Activated CD4-positive, alpha-beta T cell treated with anti-CD3 and anti-CD28 coated beads, Interleukin-2, amount 50 U/mL, for 16 hours (primary cell): ENCODE measurements around the gene KRTAP10-7.
"Not testable (repeated sequence)": the region's sequence is repeated elsewhere in the genome, so short reads cannot be mapped to it uniquely, and the experiment has no call there.

Experiments
- DNase-seq: peaks from one replicate; pipeline ENCODE4 v3.0.0-alpha.2; 2020

KRTAP10-7 gene, protein sequence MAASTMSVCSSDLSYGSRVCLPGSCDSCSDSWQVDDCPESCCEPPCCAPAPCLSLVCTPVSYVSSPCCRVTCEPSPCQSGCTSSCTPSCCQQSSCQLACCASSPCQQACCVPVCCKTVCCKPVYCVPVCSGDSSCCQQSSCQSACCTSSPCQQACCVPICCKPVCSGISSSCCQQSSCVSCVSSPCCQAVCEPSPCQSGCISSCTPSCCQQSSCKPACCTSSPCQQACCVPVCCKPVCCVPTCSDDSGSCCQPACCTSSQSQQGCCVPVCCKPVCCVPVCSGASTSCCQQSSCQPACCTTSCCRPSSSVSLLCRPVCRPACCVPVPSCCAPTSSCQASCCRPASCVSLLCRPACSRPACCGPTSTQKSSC

DNA sequence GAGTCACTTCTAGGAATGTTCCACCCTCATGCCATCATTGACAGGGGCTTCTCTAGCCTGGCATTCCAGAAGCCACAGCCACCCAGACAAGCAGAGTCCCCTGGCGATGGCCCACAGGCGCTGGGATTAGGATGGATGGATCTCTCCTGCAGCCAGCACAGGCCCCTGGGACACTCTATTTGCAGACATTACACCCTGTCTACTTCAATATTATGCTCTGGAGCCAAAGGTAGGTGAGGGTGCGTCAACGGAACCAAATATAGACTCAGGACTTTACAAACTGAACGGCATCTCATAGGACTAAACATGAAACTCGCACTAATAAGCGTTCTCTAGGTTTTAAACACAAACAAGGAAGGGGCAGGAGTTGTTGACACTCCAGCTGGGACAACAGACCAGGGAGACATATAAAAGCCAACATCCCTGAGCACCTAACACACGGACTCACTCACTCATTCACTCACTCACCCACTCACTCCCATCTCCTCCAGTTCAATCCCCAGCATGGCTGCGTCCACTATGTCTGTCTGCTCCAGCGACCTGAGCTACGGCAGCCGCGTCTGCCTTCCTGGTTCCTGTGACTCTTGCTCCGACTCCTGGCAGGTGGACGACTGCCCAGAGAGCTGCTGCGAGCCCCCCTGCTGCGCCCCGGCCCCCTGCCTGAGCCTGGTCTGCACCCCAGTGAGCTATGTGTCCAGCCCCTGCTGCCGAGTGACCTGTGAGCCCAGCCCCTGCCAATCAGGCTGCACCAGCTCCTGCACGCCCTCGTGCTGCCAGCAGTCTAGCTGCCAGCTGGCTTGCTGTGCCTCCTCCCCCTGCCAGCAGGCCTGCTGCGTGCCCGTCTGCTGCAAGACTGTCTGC lies at the start of gene KRTAP10-7:
Gene KRTAP10-7, plus strand, starts transcription at position 480 of the 861 bp plus-strand sequence. Its CDS starts 25 bp downstream, at position 505.
- not testable (repeated sequence) for DNase-seq

DNA sequence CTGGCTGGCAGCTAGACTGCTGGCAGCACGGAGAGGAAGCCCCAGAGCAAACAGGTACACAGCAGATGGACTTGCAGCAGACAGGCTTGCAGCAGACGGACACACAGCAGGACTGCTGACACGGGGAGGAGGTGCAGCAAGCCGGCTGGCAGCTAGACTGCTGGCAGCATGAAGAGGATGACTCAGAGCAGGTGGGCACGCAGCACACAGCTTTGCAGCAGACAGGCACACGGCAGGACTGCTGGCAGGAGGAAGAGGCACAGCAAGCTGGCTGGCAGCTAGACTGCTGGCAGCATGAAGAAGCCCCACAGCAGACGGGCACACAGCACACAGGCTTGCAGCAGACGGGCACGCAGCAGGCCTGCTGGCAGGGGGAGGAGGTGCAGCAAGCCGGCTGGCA lies 49.6 kb upstream of the KRTAP10-7 start:
- DNase-seq: no peak

DNA sequence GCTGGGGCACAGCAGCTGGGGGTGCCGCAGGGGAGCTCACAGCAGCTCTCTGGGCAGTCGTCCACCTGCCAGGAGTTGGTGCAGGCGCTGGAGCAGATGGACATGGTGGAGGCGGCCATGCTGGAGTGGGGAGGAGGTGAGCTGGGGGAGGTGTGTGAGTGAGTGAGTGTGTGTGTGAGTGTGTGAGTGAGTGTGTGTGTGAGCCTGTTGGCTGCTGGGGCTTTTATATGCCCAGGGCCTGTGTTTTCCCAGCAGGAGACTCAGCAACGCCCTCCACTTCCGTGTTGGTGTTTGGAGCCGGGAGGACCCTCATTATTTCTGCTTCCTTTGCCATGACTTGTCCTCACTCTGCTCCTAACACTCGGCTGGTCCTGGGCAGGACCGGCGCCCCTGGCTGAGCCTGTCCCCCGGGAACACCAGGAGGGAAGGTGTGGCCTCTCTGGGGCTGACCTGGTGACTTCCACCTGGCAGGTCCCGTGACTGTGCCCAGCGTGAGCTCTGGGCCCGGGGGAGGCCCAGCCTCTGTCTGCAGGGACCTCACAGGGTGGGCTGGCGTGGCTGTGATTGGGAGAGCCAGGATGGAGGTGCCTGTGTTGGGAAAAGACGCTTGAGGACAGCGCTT lies 48.9 kb upstream of the KRTAP10-7 start, which contains the start of gene KRTAP10-2:
Gene KRTAP10-2, minus strand, starts transcription at position 166 of the 622 bp plus-strand sequence. Its CDS starts 47 bp downstream, at position 119.
- DNase-seq: no peak

DNA sequence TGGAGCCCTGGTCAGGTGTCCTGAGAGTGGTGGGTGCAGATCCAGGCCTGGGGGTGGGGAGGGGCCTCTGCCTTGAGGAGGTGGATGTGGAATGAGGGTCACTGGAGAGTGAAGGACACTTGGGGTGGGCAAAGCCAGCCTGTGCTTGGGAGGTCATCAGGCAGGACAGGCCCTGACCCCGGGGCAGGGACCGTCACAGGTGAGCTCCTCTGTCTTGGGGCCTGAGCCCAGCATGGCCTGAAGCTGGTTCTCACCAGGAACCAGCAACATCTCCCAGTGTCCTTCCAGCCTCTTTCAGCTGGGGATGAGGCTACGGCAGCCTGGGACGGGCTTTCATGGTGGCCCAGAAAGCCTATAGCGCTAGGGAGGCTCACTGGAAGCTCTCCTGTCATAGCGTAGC lies 48.3 kb upstream of the KRTAP10-7 start:
- no peak for DNase-seq

DNA sequence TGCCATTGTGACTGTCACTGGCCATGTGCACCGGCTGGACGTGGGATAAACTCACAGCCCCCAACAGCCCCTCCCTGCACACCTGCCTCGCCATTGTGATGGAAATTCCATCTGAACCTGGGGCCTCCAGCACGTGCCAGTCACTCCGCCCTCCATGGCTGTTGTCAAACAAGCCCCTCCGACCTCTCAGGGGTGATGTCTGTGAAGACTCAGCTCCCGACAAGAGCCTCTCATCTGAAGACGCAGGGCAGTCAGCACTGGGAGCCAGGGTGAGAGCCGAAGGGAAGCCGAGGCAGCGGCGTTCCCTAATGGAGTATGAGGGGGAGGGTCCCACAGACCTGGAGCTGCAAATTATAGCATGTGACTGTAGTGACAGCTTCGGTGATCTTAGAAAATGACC lies 47.7 kb upstream of the KRTAP10-7 start:
- no peak for DNase-seq

DNA sequence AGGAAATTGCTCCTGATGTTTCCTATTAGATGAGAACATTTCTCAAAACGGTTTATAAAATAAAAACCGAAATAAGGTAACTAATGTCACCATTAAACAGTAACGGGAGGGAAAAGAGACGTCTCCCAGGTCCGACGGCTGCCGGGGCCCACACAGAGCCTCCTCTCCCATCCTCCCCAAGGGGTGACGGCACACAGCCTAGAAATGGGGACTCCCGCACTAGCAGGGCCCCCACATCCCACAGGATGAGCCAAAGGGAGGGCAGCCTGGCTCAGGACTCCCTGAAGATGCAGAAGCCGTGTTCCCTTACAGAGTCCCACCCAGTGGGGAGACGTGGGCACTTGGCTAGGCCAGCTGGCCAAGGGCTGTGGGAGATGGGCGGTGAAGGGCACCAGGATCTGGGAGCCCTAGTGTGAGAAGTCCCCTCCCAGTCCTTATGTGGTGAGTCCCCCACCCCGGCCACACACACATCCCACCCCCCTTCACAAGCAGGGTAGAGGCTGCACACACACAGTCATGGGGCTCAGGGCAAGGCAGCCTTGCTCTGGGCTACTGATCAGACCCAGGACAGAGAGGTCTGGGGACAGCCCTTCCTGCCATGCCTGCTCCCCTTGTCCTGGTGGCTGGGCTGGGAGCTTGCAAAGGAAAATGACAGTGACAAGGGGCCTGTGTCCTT lies 45.1 kb upstream of the KRTAP10-7 start:
- no peak for DNase-seq

DNA sequence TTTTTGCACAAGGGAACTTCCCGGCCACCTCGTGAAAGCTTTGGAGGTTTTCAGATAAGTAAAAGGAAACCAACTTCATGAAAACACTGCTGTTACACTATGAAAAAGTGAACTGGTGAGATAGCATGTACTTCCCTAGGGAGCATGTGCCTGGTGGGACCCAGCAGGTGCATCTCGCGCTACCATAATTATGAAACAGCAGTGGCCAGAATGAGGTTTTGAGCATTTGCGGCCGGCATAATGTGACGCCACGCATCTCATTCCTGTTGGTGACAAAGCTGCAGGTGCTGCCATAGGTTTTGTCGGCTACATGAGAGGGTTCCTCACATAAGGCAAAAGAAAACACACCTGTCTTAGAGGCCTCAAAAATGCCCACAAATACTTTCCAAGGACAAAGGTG lies 43.5 kb upstream of the KRTAP10-7 start:
- DNase-seq: no peak

DNA sequence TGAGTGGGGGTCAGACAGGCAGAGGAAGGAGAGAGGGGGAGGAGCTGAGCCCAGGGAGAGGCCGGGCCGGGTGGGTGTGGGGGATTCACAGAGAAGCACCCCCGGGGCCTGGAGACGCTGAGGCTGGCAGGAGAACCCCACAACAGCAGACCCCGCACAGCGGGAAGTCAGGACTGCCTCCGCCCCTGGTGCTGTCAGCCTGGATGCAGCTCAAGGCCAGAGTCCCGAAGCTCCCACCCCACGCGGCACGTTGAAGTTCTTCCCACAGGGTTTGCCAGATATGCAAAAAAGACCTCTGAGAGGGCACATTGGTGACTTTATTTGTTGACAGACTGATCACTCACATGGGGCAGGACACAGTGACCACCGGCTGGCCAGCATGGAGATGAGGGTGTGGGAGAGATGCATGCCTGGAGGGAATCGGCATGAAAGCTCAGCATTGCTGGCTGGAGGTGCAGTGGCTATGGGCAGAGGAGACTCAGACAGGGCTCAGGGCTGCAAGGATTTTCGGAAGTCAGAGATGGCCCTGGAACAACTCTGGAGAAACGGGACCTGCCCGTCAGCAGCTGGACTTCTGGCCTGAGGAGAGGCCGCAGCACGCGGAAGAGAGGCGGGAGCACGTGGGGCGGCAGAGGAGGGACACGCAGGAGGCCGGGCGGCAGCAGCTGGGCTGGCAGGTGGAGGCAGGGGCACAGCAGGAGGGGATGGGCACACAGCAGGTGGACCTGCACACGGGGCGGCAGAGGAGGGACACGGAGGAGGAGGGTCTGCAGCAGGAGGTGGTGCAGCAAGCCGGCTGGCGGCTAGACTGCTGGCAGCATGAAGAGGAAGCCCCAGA lies 42.7 kb upstream of the KRTAP10-7 start:
- DNase-seq: no peak

DNA sequence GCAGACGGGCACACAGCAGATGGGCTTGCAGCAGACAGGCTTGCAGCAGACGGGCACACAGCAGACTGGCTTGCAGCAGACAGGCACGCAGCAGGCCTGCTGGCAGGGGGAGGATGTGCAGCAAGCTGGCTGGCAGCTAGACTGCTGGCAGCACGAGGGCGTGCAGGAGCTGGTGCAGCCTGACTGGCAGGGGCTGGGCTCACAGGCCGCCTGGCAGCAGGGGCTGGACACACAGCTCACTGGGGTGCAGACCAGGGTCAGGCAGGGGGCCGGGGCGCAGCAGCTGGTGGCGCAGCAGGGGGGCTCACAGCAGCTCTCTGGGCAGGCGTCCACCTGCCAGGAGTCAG lies 42.1 kb upstream of the KRTAP10-7 start:
- not testable (repeated sequence) for DNase-seq

DNA sequence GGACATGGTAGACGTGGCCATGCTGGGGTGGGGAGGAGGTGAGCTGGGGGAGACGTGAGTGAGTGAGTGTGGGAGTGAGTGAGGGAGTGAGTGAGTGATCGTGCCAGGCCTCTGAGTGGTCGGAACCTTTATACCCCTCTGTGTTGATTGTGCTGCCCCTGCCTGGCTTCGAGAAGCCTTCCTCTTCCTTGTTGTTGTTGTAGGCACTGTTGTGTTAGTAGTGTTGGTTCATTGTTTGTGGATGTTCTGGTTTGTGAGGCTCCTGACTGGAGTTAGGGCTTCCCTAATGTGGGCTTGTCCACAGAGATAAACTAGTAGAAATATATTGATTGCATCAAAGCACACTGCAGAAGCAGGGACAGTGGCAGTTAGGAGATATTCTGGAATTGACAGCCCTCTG lies 41.7 kb upstream of the KRTAP10-7 start, which contains the start of gene KRTAP10-3:
Gene KRTAP10-3, minus strand, starts transcription at position 101 of the 400 bp plus-strand sequence. Its CDS starts 80 bp downstream, at position 21.
- DNase-seq: no peak

DNA sequence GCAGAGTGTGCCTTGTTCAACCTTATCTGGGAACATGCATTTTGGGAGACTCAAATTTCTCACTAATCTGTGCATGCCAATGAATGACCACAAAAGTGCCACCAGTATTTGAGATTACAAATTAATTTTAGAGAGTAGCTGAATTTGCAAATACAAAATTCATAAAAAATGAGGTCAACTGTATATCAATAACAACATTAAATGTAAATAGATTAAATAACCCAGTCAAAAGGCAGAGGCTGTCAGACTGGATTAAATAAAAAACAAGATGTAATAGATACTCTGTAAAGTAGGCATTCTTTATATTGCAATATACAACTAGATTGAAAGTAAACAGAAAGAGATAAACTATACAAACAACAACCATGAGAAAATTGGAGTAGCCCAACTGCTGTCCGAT lies 36.3 kb upstream of the KRTAP10-7 start:
- no peak for DNase-seq

DNA sequence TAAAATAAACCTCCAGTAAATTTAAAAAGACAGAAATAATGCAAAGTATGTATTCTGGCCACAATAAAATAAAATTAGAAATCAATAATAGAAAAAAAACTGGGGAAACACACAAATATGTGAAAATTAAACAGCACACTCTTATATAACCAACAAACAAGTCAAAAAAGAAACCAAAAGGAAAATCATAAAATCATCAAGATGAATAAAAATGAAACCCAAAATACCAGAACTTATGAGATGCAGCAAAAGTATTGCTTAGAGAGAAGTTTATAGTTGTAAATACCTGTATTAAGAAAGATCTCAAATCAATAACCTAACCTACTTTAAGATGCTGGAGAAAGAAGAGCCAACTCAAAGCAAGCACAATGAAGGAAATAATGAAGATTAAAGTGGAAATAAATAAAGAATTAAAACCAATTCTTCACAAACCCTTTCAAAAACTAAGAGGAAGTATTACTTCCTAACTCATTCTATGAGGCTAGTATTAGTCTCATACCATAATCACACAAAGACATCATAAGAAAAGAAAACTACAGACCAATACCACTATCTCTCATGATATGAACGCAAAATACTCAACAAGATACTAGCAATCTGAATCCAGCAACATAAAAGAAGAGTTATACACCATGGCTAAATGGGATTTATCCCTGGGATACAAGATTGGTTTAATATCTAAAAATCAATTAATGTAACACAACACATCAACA lies 35.4 kb upstream of the KRTAP10-7 start:
- no peak for DNase-seq

DNA sequence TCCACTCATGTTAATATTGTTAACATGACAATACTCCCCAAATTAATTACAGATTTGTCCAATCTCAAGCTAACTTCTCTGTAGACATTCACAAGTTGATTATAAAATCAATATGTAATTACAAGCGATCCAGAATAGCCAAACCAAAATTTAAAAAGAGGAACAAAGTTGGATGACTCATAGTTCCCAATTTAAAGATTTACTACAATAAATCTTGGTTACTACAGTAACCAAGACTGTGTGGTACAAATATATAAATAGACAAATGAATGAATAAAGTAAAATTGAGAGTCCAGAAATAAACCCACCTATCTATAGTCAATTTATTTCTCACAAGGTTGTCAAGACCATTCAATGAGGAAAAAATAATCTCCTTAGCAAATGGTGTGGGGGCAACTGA lies 34.0 kb upstream of the KRTAP10-7 start:
- no peak for DNase-seq

DNA sequence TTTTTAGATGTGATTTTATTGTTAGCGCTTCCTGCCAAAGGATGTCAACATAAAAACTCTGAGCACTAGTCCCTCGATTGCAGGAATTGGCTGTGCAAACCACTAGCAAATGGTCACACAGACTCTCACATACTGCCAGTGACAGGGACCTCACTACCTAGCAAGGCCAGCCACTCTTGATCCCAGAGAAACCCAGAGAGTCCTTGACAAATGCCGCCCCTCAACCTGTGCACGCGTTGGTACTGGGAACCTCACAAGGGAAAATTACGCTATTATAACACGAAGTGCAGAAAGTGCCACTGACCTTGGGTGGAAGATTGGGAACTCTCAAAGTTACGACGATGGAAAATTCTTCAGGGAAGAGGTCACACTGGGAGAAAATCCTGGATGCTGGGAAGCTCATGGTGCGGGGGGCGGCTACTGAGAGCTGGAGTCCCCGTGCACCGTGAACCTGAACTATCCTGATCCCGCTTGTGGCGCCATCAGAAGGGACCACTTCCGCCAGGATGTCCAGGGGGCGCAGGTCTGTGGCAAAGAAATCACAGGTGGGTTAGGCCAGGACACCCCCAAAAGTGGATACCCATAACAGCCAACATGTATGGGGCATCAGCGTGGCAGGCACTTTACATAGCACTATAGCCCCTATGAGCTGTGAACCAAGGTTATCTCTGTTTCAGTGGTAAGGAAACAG lies 32.8 kb upstream of the KRTAP10-7 start:
- DNase-seq: no peak

DNA sequence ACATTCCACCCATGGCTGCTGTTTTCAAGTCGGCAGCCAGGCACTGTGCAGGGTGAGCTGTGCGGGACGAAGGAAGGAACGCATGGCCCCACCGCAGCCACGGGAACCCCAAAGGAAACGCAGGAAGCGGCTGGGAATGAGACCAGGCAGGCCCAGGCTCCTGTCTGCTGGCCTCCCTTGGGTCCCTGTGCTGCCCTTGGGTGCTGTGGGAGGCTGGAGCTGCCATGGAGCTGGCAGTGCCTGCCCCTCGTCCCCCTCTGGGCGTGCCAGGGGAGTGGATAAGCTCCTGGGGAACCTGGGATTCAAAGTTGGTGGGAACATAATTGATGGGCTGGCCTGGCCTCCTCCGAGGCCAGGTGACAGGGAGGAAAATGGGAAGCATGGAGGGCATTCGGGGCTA lies 32.1 kb upstream of the KRTAP10-7 start:
- DNase-seq: no peak

DNA sequence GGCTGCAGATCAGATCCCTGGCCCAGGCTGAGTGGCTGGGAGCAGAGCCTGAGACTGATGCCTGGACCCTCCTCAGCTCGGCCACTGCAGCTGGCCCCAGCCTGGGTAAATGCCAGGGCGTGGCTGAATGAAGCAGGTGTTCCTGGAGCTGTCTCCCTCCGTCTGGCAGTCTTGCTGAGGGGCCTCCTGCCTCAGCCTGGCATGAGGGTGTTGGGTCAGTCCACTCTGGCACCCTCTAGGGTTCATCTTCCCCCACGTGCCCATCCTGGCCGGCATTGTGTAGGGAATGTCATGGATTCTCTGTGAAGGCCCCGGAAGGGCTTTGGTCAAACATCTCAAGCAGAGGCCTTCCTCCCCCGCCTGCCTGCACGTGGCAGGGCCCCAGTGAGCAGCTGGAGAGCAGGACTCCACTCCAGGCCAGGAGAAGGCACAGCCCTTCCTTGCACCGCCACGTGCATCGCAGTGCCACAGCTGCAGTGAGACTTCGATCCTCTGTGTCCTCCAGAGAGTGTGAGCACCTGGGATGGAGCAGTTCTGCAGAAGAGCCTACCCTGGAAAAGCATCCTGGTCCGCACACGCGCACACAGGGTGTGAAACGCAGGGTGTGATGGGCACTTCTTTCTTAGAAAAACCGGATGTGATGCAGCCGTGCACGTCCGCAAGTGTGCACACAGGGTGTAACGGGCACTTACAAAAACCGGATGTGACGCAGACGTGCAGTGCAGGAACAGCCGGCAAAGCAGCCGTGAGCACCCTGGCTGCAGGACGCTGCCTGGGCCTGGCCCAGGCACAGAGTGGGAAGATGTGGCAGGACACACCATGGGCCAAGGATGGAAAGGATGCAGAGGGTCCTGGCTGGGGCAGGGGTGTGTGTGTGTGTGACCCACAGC lies 31.5 kb upstream of the KRTAP10-7 start:
- DNase-seq: no peak

DNA sequence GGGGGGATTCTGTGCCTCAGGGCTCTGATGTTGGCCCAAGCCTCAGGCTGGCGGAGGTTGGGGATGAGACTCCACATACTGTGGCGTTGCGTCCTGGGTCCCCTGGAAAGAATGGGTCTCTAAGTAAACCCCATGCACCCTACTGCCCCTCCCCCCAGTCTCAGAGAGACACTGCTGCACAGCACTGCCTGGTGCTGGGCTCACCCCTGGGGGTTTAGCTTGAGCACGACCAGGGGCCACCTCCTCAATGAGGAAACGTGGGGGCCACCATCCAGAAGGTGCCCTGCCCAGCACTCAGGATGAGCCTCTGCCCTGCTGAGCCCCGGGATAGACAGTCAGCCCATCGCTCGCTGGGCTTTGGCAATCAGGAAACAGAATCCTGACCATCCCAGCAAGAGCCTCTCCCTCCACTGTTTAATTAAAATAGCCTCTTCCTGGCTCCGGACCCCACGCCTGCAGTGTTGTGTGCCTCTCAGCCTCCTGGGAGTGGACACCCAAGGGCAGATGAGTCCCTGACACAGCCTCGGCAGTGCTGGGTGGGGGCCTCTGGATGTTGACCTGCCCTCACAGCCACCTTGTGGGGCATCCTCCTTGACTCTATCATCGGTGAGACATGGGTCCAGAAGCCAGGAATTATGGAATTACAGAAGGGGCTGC lies 30.4 kb upstream of the KRTAP10-7 start:
- no peak for DNase-seq

DNA sequence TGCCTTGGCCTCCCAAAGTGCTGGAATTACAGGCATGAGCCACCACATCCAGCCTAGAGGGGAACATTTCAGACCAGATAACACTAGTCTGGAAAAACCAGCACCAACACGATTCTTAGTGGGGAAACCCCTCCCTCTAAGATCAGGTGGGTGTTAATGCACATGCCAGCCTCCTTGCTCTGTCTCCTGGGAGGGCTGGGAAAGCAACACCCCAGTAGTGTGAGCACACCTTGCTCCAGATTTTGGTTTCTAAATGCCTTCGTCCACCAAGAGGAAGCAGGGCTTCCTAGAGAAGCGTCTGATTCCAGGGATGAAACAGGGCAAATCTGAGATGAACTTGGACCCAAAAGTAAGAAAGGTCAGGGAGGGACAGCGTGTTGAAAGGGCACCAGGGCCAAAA lies 29.1 kb upstream of the KRTAP10-7 start:
- no peak for DNase-seq
